ENCODE results near the gene AKIRIN2.
"Not testable (repeated sequence)": the region's sequence is repeated elsewhere in the genome, so short reads cannot be mapped to it uniquely, and the experiment has no call there.

AKIRIN2 gene

GRCh38 chr6:87686636-87687205 lies 15.3 kb downstream of the AKIRIN2 start:
- not testable (repeated sequence) for DNase-seq

GRCh38 chr6:87684895-87685654 lies 17.0 kb downstream of the AKIRIN2 start:
- no peak for DNase-seq

DNA sequence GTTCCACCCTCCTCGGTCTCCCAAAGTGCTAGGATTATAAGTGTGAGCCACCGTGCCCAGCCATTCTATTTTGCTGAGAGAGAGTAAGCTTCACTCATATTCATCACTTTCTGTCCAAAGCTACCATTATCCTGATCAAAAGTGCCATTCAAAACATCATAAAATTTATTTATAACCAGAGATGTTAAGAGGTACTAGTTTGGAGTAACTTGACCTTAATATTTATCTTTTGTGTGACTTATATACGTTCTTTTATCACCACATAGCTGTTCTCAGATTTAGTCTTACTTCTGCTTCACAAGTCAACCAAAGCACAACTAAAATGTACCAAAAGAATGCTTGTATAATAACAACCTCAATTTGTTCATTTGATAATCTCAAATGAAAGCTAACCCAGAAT lies 18.1 kb downstream of the AKIRIN2 start:
- no peak for DNase-seq

DNA sequence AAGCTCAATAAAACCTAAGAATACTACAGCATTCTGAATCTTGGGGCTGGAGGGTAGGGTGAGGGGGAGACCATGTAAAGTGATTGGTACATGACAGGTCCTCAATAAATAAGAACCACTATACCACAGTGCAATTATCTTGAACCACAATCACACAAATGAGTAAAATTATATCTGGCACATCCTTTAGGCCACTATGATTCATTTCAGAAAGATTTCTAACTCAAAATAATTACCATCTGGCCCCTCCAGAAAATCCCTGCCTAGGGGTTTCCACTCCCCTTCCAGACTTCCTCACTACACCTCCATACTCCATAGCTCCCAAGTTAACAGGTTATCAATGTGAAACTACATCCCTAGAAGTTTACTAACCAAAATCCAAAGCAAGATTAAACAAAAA lies 19.7 kb downstream of the AKIRIN2 start:
- no peak for DNase-seq

GRCh38 chr6:87675004-87675681 lies 26.9 kb downstream of the AKIRIN2 start:
- no peak for DNase-seq

DNA sequence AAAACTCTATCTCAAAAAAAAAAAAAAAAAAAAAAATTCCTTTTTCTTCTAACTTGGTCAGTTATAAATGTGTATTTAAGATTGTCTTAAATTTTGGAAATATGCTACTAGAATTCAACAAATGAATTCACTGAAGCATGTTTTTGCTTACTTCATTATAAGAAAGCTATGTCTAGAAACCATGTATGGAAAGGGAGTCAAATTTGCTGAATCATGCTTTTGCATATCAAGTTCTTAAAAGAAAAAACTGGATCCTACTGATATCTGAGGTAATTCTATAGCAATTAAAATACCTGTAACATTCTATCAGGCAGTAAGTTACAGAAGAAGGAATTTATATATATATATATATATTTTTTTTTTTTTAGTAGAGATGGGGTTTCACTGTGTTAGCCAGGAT lies 27.7 kb downstream of the AKIRIN2 start:
- no peak for DNase-seq

DNA sequence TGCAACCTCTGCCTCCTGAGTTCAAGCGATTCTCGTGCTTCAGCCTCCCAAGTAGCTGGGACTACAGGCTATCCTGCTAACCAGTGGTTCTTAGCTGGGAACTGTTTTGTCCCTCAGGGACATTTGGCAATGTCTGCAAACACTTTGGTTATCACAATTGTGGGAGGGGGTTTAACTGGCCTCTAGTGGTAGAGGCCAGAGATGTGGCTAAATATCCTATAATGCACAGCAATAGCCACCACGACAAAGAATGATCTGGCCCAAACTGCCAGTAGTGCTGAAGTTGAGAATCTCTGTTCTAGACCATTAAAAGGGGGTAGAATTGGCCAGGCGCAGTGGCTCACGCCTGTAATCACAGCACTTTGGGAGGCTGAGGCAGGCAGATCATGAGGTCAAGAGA lies 28.8 kb downstream of the AKIRIN2 start:
- no peak for DNase-seq

GRCh38 chr6:87672641-87673040 lies 29.4 kb downstream of the AKIRIN2 start:
- DNase-seq, result no peak

- DNase-seq, result no peak
Observed at GRCh38 chr6:87671555-87672029, 30.4 kb downstream of the AKIRIN2 start.

- DNase-seq, result no peak
Observed at GRCh38 chr6:87670707-87671106, 31.3 kb downstream of the AKIRIN2 start.

GRCh38 chr6:87669051-87669450 lies 33.0 kb downstream of the AKIRIN2 start:
- no peak for DNase-seq

GRCh38 chr6:87668013-87668412 lies 34.0 kb downstream of the AKIRIN2 start:
- DNase-seq, result no peak

- no peak for DNase-seq
Observed at GRCh38 chr6:87667032-87667431, 35.0 kb downstream of the AKIRIN2 start.

- DNase-seq, result no peak
Observed at GRCh38 chr6:87664921-87665485, 37.0 kb downstream of the AKIRIN2 start.

GRCh38 chr6:87663434-87663833 lies 38.6 kb downstream of the AKIRIN2 start:
- DNase-seq, result no peak

DNA sequence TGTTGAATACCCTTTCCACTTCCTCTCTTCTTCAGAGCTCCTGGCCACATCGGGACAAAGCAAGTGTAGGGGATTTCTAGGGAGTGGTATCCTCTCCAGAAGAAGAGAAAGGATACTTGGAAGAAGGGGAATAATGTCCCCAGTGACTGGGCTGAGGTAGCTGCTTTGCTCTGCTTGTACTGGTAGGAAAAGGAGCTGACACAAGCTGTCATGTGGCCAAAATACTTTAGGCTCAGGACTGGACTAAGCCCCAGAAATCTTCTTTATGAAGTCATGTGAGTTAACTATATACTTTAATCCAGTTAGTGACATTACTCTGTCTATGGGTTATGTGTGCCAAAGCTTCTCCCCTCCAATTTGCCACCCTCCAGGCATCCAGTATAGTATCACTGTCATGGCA lies 40.5 kb downstream of the AKIRIN2 start:
- DNase-seq, result no peak

DNA sequence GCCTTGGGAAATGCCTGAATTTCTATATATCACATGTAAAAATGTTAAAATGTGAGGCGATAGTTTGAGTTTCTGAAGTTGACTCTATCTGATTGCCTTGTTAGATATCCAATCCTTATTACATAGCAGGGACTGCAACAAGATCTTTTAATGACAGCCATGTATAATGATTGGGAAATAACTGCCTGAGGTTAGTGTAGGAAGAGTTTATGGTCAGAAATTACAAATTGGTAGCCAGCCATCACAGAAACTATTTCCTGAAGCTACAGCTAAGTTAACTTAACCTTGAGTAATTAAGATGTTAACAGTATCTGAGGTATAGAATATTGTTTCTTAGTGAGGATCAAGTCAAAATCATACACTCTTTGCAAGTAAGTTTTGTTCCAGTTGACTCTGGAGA lies 41.0 kb downstream of the AKIRIN2 start:
- DNase-seq, result no peak

- no peak for DNase-seq
Observed at GRCh38 chr6:87660226-87660911, 41.7 kb downstream of the AKIRIN2 start.

DNA sequence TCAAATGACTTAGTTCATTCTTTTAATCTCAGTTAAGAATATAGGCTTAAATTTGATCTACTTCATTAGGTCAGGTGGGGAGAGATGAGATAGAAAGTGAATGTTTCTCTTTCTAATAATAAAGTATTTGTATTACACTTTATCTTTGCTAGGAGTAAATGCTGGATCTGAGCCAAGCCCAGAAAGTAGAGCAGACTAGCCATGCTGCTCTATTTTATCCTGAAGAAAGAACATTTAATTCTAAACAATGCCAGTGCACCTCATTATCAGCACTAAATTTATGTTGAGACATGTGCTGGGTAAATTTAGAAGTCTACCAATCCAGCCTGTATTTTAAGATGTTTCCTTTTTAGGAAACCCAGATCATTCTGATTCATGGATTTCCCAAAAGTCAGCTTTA lies 43.5 kb downstream of the AKIRIN2 start:
- DNase-seq, result no peak

DNA sequence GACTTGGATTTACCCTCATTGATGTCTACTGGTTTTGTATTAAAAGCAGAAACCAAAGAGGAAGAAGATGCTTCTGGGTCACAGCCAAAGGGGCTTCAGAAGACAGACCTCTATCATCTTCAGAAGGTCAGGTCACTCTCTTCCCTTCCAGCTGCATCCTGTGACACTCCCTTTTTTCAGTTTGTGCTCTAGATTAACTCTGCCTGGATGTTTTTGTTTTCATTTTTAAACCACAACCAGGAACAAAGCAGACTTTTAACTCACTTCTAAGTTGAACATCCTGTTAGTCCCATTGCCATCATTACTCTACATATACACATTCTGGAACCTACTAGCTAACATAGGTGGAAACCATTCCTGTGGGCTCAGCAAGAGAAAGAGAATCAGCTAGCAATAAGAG lies 45.2 kb downstream of the AKIRIN2 start:
- no peak for DNase-seq

- DNase-seq, result no peak
Observed at GRCh38 chr6:87655824-87656223, 46.2 kb downstream of the AKIRIN2 start.

- no peak for DNase-seq
Observed at GRCh38 chr6:87654875-87655454, 47.1 kb downstream of the AKIRIN2 start.

DNA sequence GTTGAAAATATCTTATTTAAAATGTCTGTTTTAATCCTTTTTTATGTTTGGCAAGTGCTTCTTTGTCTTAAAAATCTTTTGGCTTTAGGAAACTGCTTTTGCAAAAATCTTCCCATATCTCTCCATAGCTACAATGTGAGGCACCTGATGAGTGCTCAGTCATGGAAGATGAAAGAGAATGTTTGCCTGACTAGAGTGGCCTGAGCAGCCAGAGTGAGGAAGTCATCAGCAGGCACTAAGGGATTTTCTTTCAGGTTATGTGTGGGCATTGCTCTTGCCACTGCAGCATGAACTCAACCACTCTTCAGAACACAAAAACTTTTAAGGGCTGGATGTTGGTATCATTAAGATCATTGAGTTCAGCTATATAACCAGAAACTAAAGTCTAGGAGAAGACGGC lies 47.9 kb downstream of the AKIRIN2 start:
- DNase-seq, result no peak

Data from effector CD4-positive, alpha-beta T cell (primary cell).